Chondrocyte (in vitro differentiated cells): ENCODE results near the gene PAPOLG. TPM values are rescaled to one million over a fixed set of nuclear protein-coding genes. Genes with fewer than 3 reads are reported as not detected.

Source experiments
- DNase-seq: peaks from one replicate; pipeline ENCODE4 v3.0.0; 2021; ENCODE audit warnings: mixed read lengths, low spot score
- H3K27ac Mint-ChIP-seq: one replicate; pipeline ENCODE4 v1.8.0; 2021; ENCODE audit warnings: mild to moderate bottlenecking, moderate library complexity, mixed read lengths; ENCODE audit not compliant: unreplicated experiment
- H3K27me3 Mint-ChIP-seq: 2 replicates; pipeline ENCODE4 v1.8.0; 2021; ENCODE audit warnings: low read depth, mixed read lengths
- H3K36me3 Mint-ChIP-seq: 2 replicates; pipeline ENCODE4 v1.8.0; 2021; ENCODE audit warnings: low read depth, mixed read lengths
- H3K4me1 Mint-ChIP-seq: 2 replicates; pipeline ENCODE4 v1.8.0; 2021; ENCODE audit warnings: low read depth, mild to moderate bottlenecking, mixed read lengths
- H3K4me3 Mint-ChIP-seq: one replicate; pipeline ENCODE4 v1.8.0; 2021; ENCODE audit warnings: mild to moderate bottlenecking, moderate library complexity, mixed read lengths; ENCODE audit not compliant: unreplicated experiment
- H3K9me3 Mint-ChIP-seq: 2 replicates; pipeline ENCODE4 v1.8.0; 2021; ENCODE audit warnings: low read depth, mixed read lengths
- CTCF ChIP-seq: fragments of 200-600 bp; sonication (generic); IDR thresholded peaks from 2 replicates; pipeline ENCODE4 v1.5.0; 2021; ENCODE audit warnings: antibody characterized with exemption, mild to moderate bottlenecking, moderate library complexity
- total RNA-seq: library from RNA; stranded (reverse); gene quantifications from 3 replicates; pipeline ENCODE4 v1.2.1, GENCODE V29; 2021

The PAPOLG gene
- total RNA-seq, 1 donor from 2014 or later, result 10.0 TPM

GRCh38 chr2:60819155-60819862 is 63.2 kb downstream of the PAPOLG start:
- no peak for TF ChIP-seq CTCF
- Mint-ChIP-seq H3K9me3 (no peaks in the 10 kb centered on the region), H3K4me3 (no peak overlapping the region), H3K27ac (no peak overlapping the region), H3K27me3 (peaks cover 11% of the 10 kb centered on the region), H3K4me1 (no peaks in the 10 kb centered on the region), H3K36me3 (peaks cover 2% of the 10 kb centered on the region)
- DNase-seq, result no peak

- H3K27me3 Mint-ChIP-seq, result peaks cover 7% of the 10 kb centered on the region
- H3K4me1 Mint-ChIP-seq, result no peaks in the 10 kb centered on the region
- H3K27ac Mint-ChIP-seq, result no peak overlapping the region
- no peak for TF ChIP-seq CTCF
- H3K36me3 Mint-ChIP-seq, result peaks cover 2% of the 10 kb centered on the region
- H3K4me3 Mint-ChIP-seq, result no peak overlapping the region
- no peaks in the 10 kb centered on the region for H3K9me3 Mint-ChIP-seq
- no peak for DNase-seq
Observed at GRCh38 chr2:60819936-60820335, 63.9 kb downstream of the PAPOLG start.

- no peak for DNase-seq
- TF ChIP-seq CTCF, result no peak
- no peaks in the 10 kb centered on the region for H3K36me3 Mint-ChIP-seq
- H3K27me3 Mint-ChIP-seq, result peaks cover 3% of the 10 kb centered on the region
- no peaks in the 10 kb centered on the region for H3K4me1 Mint-ChIP-seq
- no peaks in the 10 kb centered on the region for H3K9me3 Mint-ChIP-seq
- H3K27ac Mint-ChIP-seq, result no peak overlapping the region
- H3K4me3 Mint-ChIP-seq, result no peak overlapping the region
Observed at GRCh38 chr2:60820416-60821132, 64.5 kb downstream of the PAPOLG start.

DNA sequence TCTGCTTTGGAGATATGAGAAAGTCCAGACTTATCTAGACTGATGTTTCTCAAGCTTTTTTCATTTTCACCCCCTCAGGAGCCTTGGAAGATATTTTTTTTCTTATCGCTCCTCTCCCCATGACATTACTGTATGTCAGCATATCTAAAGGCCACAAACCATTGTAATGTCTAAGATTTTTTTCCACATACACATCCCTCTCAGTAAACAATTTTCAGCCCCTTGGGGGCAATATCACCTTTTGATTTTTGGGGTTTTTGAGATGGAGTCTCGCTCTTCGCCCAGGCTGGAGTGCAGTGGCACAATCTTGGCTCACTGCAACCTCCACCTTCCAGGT is 65.0 kb downstream of the PAPOLG start:
- TF ChIP-seq CTCF, result no peak
- H3K36me3 Mint-ChIP-seq, result no peaks in the 10 kb centered on the region
- H3K27ac Mint-ChIP-seq, result no peak overlapping the region
- no peaks in the 10 kb centered on the region for H3K4me1 Mint-ChIP-seq
- H3K4me3 Mint-ChIP-seq, result no peak overlapping the region
- DNase-seq, result no peak
- H3K27me3 Mint-ChIP-seq, result peaks cover 3% of the 10 kb centered on the region
- no peaks in the 10 kb centered on the region for H3K9me3 Mint-ChIP-seq

- TF ChIP-seq CTCF, result no peak
- Mint-ChIP-seq H3K9me3 (no peaks in the 10 kb centered on the region), H3K27ac (no peak overlapping the region), H3K4me3 (no peak overlapping the region), H3K36me3 (no peaks in the 10 kb centered on the region), H3K27me3 (peaks cover 3% of the 10 kb centered on the region), H3K4me1 (no peaks in the 10 kb centered on the region)
- no peak for DNase-seq
Observed at GRCh38 chr2:60821587-60822302, 65.7 kb downstream of the PAPOLG start.
